Thyroid gland (tissue), 4 donors: ENCODE results near the gene TCERG1L. TPM values are rescaled to one million over a fixed set of nuclear protein-coding genes. Genes with fewer than 3 reads are reported as not detected.
A peak's percentile ranks its signal among the peaks of the same experiment; 100 is the strongest.

Experiments used
- DNase-seq, 2 donors: peaks; one replicate each; pipeline ENCODE4 v3.0.0-alpha.2; 2019
- H3K27ac ChIP-seq, 3 donors: fragments of 200-600 bp; sonication (generic); 1 replicate in 2 of 3; 2 replicates in 1 of 3; pipeline ENCODE4 v1.5.1; 2016 to 2019; ENCODE audit warnings: mild to moderate bottlenecking in 1 of 3, moderate library complexity in 1 of 3
- H3K27me3 ChIP-seq: fragments of 200-600 bp; sonication (generic); one replicate; pipeline ENCODE4 v1.5.1; 2019
- H3K36me3 ChIP-seq, 2 donors: fragments of 200-600 bp; sonication (generic); one replicate each; pipeline ENCODE4 v1.5.1; 2016 to 2019
- H3K4me1 ChIP-seq, 2 donors: fragments of 200-600 bp; sonication (generic); one replicate each; pipeline ENCODE4 v1.5.1; 2017 to 2019
- H3K4me3 ChIP-seq, 3 donors: fragments of 200-600 bp; sonication (generic); replicated peaks in 1 of 3; 1 replicate in 2 of 3; 2 replicates in 1 of 3; pipeline ENCODE4 v1.5.1; 2016; ENCODE audit warnings: mild to moderate bottlenecking in 1 of 3
- H3K9me3 ChIP-seq: fragments of 200-600 bp; sonication (generic); one replicate; pipeline ENCODE4 v1.5.1; 2017
- CTCF ChIP-seq, 6 experiments: fragments of 200-600 bp in 3 of 6; fragments of 450-650 bp in 3 of 6; sonication (generic) in 3 of 6; IDR thresholded peaks; one replicate each; pipeline ENCODE4 v1.5.1; 2016 to 2019; ENCODE audit warnings: antibody characterized with exemption in 6 of 6, mild to moderate bottlenecking in 2 of 6, inconsistent platforms in 1 of 6, moderate library complexity in 1 of 6
- POLR2A ChIP-seq, 2 donors: fragments of 450-650 bp; IDR thresholded peaks; one replicate each; pipeline ENCODE4 v1.6.1; 2017; ENCODE audit warnings: antibody characterized with exemption in 2 of 2, mild to moderate bottlenecking in 2 of 2, moderate library complexity in 1 of 2
- WGBS, 2 donors: methylation state at CpG; one replicate each; pipeline ENCODE4 v1.1.5; 2017; 5-methylcytosine and 5-hydroxymethylcytosine counted together
- intact Hi-C: fragments of 100-400 bp; cut with DNase I; formaldehyde crosslinking; loops from one replicate; pipeline ENCODE4 v1.15.1; 2023
- total RNA-seq, 4 donors: library from RNA; depleted of rRNA; stranded (reverse); fragments of >200 nt; gene quantifications; one replicate each; pipeline ENCODE4 v1.2.3, GENCODE V29; 2016

Gene TCERG1L
- total RNA-seq, 4 donors from 2014 or later = 4.3 to 23.6 (median 8.2) TPM

GRCh38 chr10:131099028-131099726, 212.3 kb downstream of the TCERG1L start:
- Histone ChIP-seq H3K36me3 (no peaks in the 10 kb centered on the region), H3K4me3 (no peak overlapping the region), H3K9me3 (no peaks in the 10 kb centered on the region), H3K27me3 (no peaks in the 10 kb centered on the region), H3K4me1 (peaks cover 13 to 17% of the 10 kb centered on the region in 2 donors), H3K27ac (peak overlapping the region; percentile 31 to 87 (median 80))
- peak in 1 of 2 donors; percentile 92 for DNase-seq
- intact Hi-C loops = no loop called here
- 64 to 87% methylated on average over 11 of the region's 11 CpGs for WGBS, 2 donors
- TF ChIP-seq CTCF (IDR thresholded peaks at IDR 0.05) = no peak
- peak in 1 of 2 donors; percentile 14 for TF ChIP-seq POLR2A (IDR thresholded peaks at IDR 0.05)

GRCh38 chr10:131098416-131098952, 213.0 kb downstream of the TCERG1L start:
- Histone ChIP-seq H3K4me1 (peaks cover 13 to 17% of the 10 kb centered on the region in 2 donors), H3K27me3 (no peaks in the 10 kb centered on the region), H3K36me3 (no peaks in the 10 kb centered on the region), H3K27ac (peak overlapping the region; percentile 63 to 84 (median 80)), H3K4me3 (no peak overlapping the region), H3K9me3 (no peaks in the 10 kb centered on the region)
- no peak for TF ChIP-seq POLR2A (IDR thresholded peaks at IDR 0.05)
- TF ChIP-seq CTCF (IDR thresholded peaks at IDR 0.05) = no peak
- intact Hi-C loops = no loop called here
- DNase-seq = no peak
- 58 to 93% methylated on average over 10 to 15 of the region's 15 CpGs for WGBS, 2 donors

- DNase-seq = no peak
- no peaks in the 10 kb centered on the region for H3K36me3 ChIP-seq
- 89 to 91% methylated on average over 6 to 7 of the region's 7 CpGs for WGBS, 2 donors
- H3K27me3 ChIP-seq = no peaks in the 10 kb centered on the region
- peaks cover 13 to 17% of the 10 kb centered on the region in 2 donors for H3K4me1 ChIP-seq
- no peak for TF ChIP-seq POLR2A (IDR thresholded peaks at IDR 0.05)
- TF ChIP-seq CTCF (IDR thresholded peaks at IDR 0.05) = no peak
- no peak overlapping the region for H3K27ac ChIP-seq
- no peaks in the 10 kb centered on the region for H3K9me3 ChIP-seq
- intact Hi-C loops = no loop called here
- H3K4me3 ChIP-seq = no peak overlapping the region
Measured at GRCh38 chr10:131096031-131096430, 215.5 kb downstream of the TCERG1L start.

- intact Hi-C loops = no loop called here
- Histone ChIP-seq H3K9me3 (no peaks in the 10 kb centered on the region), H3K36me3 (no peaks in the 10 kb centered on the region), H3K4me3 (no peak overlapping the region), H3K27ac (no peak overlapping the region), H3K27me3 (no peaks in the 10 kb centered on the region), H3K4me1 (peaks cover 13 to 17% of the 10 kb centered on the region in 2 donors)
- no peak for TF ChIP-seq POLR2A (IDR thresholded peaks at IDR 0.05)
- no peak for TF ChIP-seq CTCF (IDR thresholded peaks at IDR 0.05)
- DNase-seq = no peak
- WGBS, 2 donors = 90 to 93% methylated on average over 8 of the region's 12 CpGs
Measured at GRCh38 chr10:131095313-131095580, 216.3 kb downstream of the TCERG1L start.

GRCh38 chr10:131094527-131095312, 216.8 kb downstream of the TCERG1L start:
- Histone ChIP-seq H3K27me3 (no peaks in the 10 kb centered on the region), H3K36me3 (no peaks in the 10 kb centered on the region), H3K27ac (no peak overlapping the region), H3K4me1 (peaks cover 10 to 13% of the 10 kb centered on the region in 2 donors), H3K4me3 (no peak overlapping the region), H3K9me3 (no peaks in the 10 kb centered on the region)
- peak in 1 of 2 donors; percentile 13 for DNase-seq
- TF ChIP-seq POLR2A (IDR thresholded peaks at IDR 0.05) (no peak), CTCF (IDR thresholded peaks at IDR 0.05) (no peak)
- intact Hi-C loops = no loop called here
- 69 to 70% methylated on average over 20 to 24 of the region's 29 CpGs for WGBS, 2 donors
